Skin of body (tissue), 1 donor: ENCODE results near the gene SCGB1A1. TPM values are rescaled to one million over a fixed set of nuclear protein-coding genes. Genes with fewer than 3 reads are reported as not detected.

Source experiments
- total RNA-seq: library from RNA; depleted of rRNA; stranded (reverse); fragments of >200 nt; gene quantifications from one replicate; pipeline ENCODE4 v1.2.3, GENCODE V29; 2014

Gene SCGB1A1
- total RNA-seq, 1 donor from 2014 or later: not detected

Other genes with a start within 250 kb of the SCGB1A1 start
- gene SCGB1D1, start 228.8 kb upstream of the SCGB1A1 start, total RNA-seq: not detected
- not detected for gene SCGB2A1, start 210.4 kb upstream of the SCGB1A1 start, total RNA-seq
- not detected for gene SCGB1D2, start 176.8 kb upstream of the SCGB1A1 start, total RNA-seq
- 1.2 TPM for gene SCGB2A2, start 148.9 kb upstream of the SCGB1A1 start, total RNA-seq
- gene SCGB1D4, start 120.0 kb upstream of the SCGB1A1 start, total RNA-seq: not detected
- 1.5 TPM for gene ASRGL1, start 81.6 kb upstream of the SCGB1A1 start, total RNA-seq
- gene AHNAK, start 127.8 kb downstream of the SCGB1A1 start, total RNA-seq: 567 TPM
- gene EEF1G, start 154.9 kb downstream of the SCGB1A1 start, total RNA-seq: 1,310 TPM
- 4.1 TPM for gene TUT1, start 172.5 kb downstream of the SCGB1A1 start, total RNA-seq
- gene MTA2, start 182.8 kb downstream of the SCGB1A1 start, total RNA-seq: 78.4 TPM
- gene EML3, start 193.7 kb downstream of the SCGB1A1 start, total RNA-seq: 14.6 TPM
- 1.5 TPM for gene ROM1, start 194.2 kb downstream of the SCGB1A1 start, total RNA-seq
- gene B3GAT3, start 203.0 kb downstream of the SCGB1A1 start, total RNA-seq: 12.5 TPM
- gene GANAB, start 227.6 kb downstream of the SCGB1A1 start, total RNA-seq: 103 TPM
- 8.5 TPM for gene INTS5, start 234.3 kb downstream of the SCGB1A1 start, total RNA-seq
- gene C11orf98, start 246.2 kb downstream of the SCGB1A1 start, total RNA-seq: 23.7 TPM
- 9.9 TPM for gene CSKMT, start 246.3 kb downstream of the SCGB1A1 start, total RNA-seq